ENCODE measurements around the gene DAP.

Gene DAP

GRCh38 chr5:10753178-10753577, 7.9 kb downstream of the DAP start:
- no peak for DNase-seq (ENCODE audit: low read depth)
- TF ChIP-seq, protein P1, sequence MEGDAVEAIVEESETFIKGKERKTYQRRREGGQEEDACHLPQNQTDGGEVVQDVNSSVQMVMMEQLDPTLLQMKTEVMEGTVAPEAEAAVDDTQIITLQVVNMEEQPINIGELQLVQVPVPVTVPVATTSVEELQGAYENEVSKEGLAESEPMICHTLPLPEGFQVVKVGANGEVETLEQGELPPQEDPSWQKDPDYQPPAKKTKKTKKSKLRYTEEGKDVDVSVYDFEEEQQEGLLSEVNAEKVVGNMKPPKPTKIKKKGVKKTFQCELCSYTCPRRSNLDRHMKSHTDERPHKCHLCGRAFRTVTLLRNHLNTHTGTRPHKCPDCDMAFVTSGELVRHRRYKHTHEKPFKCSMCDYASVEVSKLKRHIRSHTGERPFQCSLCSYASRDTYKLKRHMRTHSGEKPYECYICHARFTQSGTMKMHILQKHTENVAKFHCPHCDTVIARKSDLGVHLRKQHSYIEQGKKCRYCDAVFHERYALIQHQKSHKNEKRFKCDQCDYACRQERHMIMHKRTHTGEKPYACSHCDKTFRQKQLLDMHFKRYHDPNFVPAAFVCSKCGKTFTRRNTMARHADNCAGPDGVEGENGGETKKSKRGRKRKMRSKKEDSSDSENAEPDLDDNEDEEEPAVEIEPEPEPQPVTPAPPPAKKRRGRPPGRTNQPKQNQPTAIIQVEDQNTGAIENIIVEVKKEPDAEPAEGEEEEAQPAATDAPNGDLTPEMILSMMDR (IDR thresholded peaks at IDR 0.05; ENCODE audit: low read length, missing control alignments) = no peak

DNA sequence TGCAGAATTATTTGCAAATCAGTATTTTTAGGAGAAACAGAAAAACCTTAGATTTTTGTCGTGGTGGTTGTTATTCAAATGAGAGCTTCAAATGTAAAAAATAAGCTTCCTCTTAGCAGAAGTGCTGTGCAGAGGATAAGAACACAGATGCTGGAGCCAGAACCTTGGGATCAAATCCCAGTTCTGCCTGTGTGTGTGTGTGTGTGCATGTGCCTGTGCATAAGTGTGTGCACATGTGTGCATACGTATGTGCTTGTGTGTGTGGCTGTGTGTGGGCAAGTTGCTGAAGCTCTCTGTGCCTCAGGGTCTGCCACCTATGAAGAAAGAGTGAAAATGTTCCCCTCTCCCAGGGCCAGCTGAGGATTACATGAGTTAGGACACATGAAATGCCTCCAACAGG, 8.6 kb downstream of the DAP start:
- TF ChIP-seq, protein P1 (IDR thresholded peaks at IDR 0.05; ENCODE audit: low read length, missing control alignments) = no peak
- no peak for DNase-seq (ENCODE audit: low read depth)

More at GRCh38 chr5:10753178-10753577, 7.9 kb downstream of the DAP start:
- no peak overlapping the region for H3K4me3 ChIP-seq (replicated peaks; ENCODE audit: low read depth, low read length)

GRCh38 chr5:10750909-10751308, 10.1 kb downstream of the DAP start:
- no peak overlapping the region for H3K4me3 ChIP-seq (replicated peaks; ENCODE audit: low read depth, low read length)
- DNase-seq (ENCODE audit: low read depth) = no peak
- TF ChIP-seq, protein P1 (IDR thresholded peaks at IDR 0.05; ENCODE audit: low read length, missing control alignments) = no peak

More for the DNA sequence above, 8.6 kb downstream of the DAP start:
- H3K4me3 ChIP-seq (replicated peaks; ENCODE audit: low read depth, low read length) = no peak overlapping the region

- TF ChIP-seq, protein P1 (IDR thresholded peaks at IDR 0.05; ENCODE audit: low read length, missing control alignments) = no peak
- H3K4me3 ChIP-seq (replicated peaks; ENCODE audit: low read depth, low read length) = no peak overlapping the region
- no peak for DNase-seq (ENCODE audit: low read depth)
Observed at GRCh38 chr5:10747678-10748622, 13.1 kb downstream of the DAP start.

- H3K4me3 ChIP-seq (replicated peaks; ENCODE audit: low read depth, low read length) = no peak overlapping the region
- no peak for DNase-seq (ENCODE audit: low read depth)
- TF ChIP-seq, protein P1 (IDR thresholded peaks at IDR 0.05; ENCODE audit: low read length, missing control alignments) = no peak
Observed at GRCh38 chr5:10746711-10747110, 14.3 kb downstream of the DAP start.

DNA sequence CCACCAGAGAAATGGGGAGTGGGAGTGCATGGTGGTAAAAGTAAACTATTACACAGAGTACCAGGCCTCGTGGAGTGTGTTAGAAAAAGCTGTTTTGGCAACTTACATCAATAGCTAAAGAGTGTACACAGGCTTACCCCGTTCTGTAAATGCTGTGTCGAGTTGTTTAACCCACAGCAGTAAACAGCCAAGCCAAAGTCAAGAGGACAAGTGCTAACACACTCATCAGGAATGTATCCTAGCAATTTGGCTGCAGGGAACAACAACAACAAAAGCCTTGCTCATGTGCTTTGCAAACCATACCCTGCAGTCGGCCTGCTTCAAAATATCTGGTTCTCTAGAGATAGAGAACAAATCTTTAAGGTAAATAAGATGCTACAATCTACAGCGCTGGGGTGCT, 15.9 kb downstream of the DAP start:
- no peak overlapping the region for H3K4me3 ChIP-seq (replicated peaks; ENCODE audit: low read depth, low read length)
- TF ChIP-seq, protein P1 (IDR thresholded peaks at IDR 0.05; ENCODE audit: low read length, missing control alignments) = no peak
- no peak for DNase-seq (ENCODE audit: low read depth)
